GM23338 (cell line): Measurements from ENCODE around the gene TTYH1. TPM values are rescaled to one million over a fixed set of nuclear protein-coding genes. Genes with fewer than 3 reads are reported as not detected.

Experiments used
- ATAC-seq: fragments of 200-7000 bp; cut with Tn5 transposase; 3 replicates; pipeline ENCODE4 v1.9.1; 2020
- DNase-seq: peaks from one replicate; pipeline ENCODE4 v3.0.0-alpha.2; 2015; ENCODE audit warnings: low spot score
- H2AFZ ChIP-seq: fragments of 200-600 bp; sonication (generic); 2 replicates; pipeline ENCODE4 v1.8.0; 2016; ENCODE audit warnings: antibody characterized with exemption, mild to moderate bottlenecking, moderate library complexity
- H3F3A ChIP-seq: fragments of 200-600 bp; sonication (generic); replicated peaks from 2 replicates; pipeline ENCODE4 v1.8.0; 2017; ENCODE audit warnings: antibody characterized with exemption, mixed run types, low read depth
- H3K27ac ChIP-seq: fragments of 200-600 bp; sonication (generic); 2 replicates; pipeline ENCODE4 v1.6.1; 2016; ENCODE audit warnings: low read depth
- H3K27me3 ChIP-seq: fragments of 200-600 bp; sonication (generic); 2 replicates; pipeline ENCODE4 v1.8.0; 2016; ENCODE audit warnings: mild to moderate bottlenecking, mixed run types, moderate library complexity; ENCODE audit not compliant: insufficient read depth
- H3K36me3 ChIP-seq: fragments of 200-600 bp; sonication (generic); 2 replicates; pipeline ENCODE4 v1.8.0; 2016; ENCODE audit warnings: mild to moderate bottlenecking; ENCODE audit not compliant: insufficient read depth
- H3K4me1 ChIP-seq: fragments of 200-600 bp; sonication (generic); 2 replicates; pipeline ENCODE4 v1.8.0; 2016; ENCODE audit warnings: mild to moderate bottlenecking, moderate library complexity; ENCODE audit not compliant: insufficient read depth
- H3K4me2 ChIP-seq: fragments of 200-600 bp; sonication (generic); 2 replicates; pipeline ENCODE4 v1.7.1; 2017; ENCODE audit warnings: mixed run types
- H3K4me3 ChIP-seq: fragments of 200-600 bp; sonication (generic); 2 replicates; pipeline ENCODE4 v1.6.1; 2016; ENCODE audit warnings: mixed run types
- H3K79me2 ChIP-seq: fragments of 200-600 bp; sonication (generic); replicated peaks from 2 replicates; pipeline ENCODE4 v1.8.0; 2017; ENCODE audit warnings: mild to moderate bottlenecking; ENCODE audit not compliant: insufficient read depth
- H3K9me2 ChIP-seq: fragments of 200-600 bp; sonication (generic); 2 replicates; pipeline ENCODE4 v1.8.0; 2017; ENCODE audit not compliant: insufficient read depth
- H4K20me1 ChIP-seq: fragments of 200-600 bp; sonication (generic); replicated peaks from 2 replicates; pipeline ENCODE4 v1.8.0; 2017; ENCODE audit warnings: mild to moderate bottlenecking; ENCODE audit not compliant: insufficient read depth
- H3K27ac Mint-ChIP-seq: 2 replicates; pipeline ENCODE4 v1.8.0; 2020; ENCODE audit warnings: inconsistent platforms, mild to moderate bottlenecking, moderate library complexity, mixed read lengths
- H3K27me3 Mint-ChIP-seq: 3 replicates; pipeline ENCODE4 v1.8.0; 2022; ENCODE audit warnings: low read depth, mild to moderate bottlenecking, moderate library complexity, mixed read lengths, inconsistent platforms; ENCODE audit not compliant: insufficient read depth, poor library complexity
- H3K36me3 Mint-ChIP-seq: 3 replicates; pipeline ENCODE4 v1.8.0; 2021; ENCODE audit warnings: low read depth, mild to moderate bottlenecking, inconsistent platforms, moderate library complexity, mixed read lengths
- H3K4me1 Mint-ChIP-seq: 3 replicates; pipeline ENCODE4 v1.8.0; 2020; ENCODE audit warnings: mild to moderate bottlenecking, inconsistent platforms, mixed read lengths
- H3K4me3 Mint-ChIP-seq: 3 replicates; pipeline ENCODE4 v1.8.0; 2021; ENCODE audit warnings: moderate library complexity, mild to moderate bottlenecking, inconsistent platforms, mixed read lengths
- H3K9me3 Mint-ChIP-seq: 3 replicates; pipeline ENCODE4 v1.8.0; 2020; ENCODE audit warnings: moderate library complexity, mild to moderate bottlenecking, inconsistent platforms, mixed read lengths
- CREB1 ChIP-seq: fragments of 250-450 bp; sonication (Bioruptor Pico); IDR thresholded peaks from 2 replicates; pipeline ENCODE4 v1.5.0; 2020; ENCODE audit warnings: low read depth, mild to moderate bottlenecking, moderate library complexity
- EZH2 ChIP-seq: fragments of 200-600 bp; sonication (generic); IDR thresholded peaks from one replicate; pipeline ENCODE4 v1.8.0; 2017; ENCODE audit warnings: antibody characterized with exemption, mild to moderate bottlenecking, low read depth; ENCODE audit not compliant: unreplicated experiment
- EZH2phosphoT487 ChIP-seq: fragments of 200-600 bp; sonication (generic); IDR thresholded peaks from one replicate; pipeline ENCODE4 v1.8.1; 2018; ENCODE audit warnings: antibody characterized with exemption; ENCODE audit not compliant: unreplicated experiment
- NANOG ChIP-seq: IDR thresholded peaks from 2 replicates; pipeline ENCODE4 v1.6.1; 2016; ENCODE audit warnings: antibody characterized with exemption, borderline replicate concordance
- POLR2AphosphoS5 ChIP-seq: IDR thresholded peaks from 2 replicates; pipeline ENCODE4 v1.6.1; 2016; ENCODE audit warnings: antibody characterized with exemption, low read depth
- STAT1 ChIP-seq: IDR thresholded peaks from one replicate; pipeline ENCODE4 v1.6.1; 2016; ENCODE audit warnings: antibody characterized with exemption; ENCODE audit not compliant: unreplicated experiment
- ZNF114 ChIP-seq: fragments of 250-450 bp; sonication (Bioruptor Pico); IDR thresholded peaks from 2 replicates; pipeline ENCODE4 v1.5.0; 2020; ENCODE audit warnings: mild to moderate bottlenecking, moderate library complexity
- ZNF331 ChIP-seq: fragments of 250-450 bp; sonication (Bioruptor Pico); IDR thresholded peaks from 2 replicates; pipeline ENCODE4 v1.5.0; 2020; ENCODE audit warnings: low read depth, mild to moderate bottlenecking, moderate library complexity
- ZNF462 ChIP-seq: fragments of 250-450 bp; sonication (Bioruptor Pico); IDR thresholded peaks from 2 replicates; pipeline ENCODE4 v1.5.0; 2020; ENCODE audit warnings: mild to moderate bottlenecking, moderate library complexity
- polyA plus RNA-seq: library from polyadenylated mRNA; unstranded; fragments of >200 nt; fragmentation: Nextera tagmentation; extraction: Ambion mirVana; gene quantifications from 2 replicates; pipeline ENCODE4 v1.2.1, GENCODE V29; 2016
- total RNA-seq: library from RNA; depleted of rRNA; stranded (reverse); fragments of >200 nt; shearing (Covaris generic); gene quantifications from 2 replicates; pipeline ENCODE4 v1.2.3, GENCODE V29; 2014

The TTYH1 gene
- total and polyA plus RNA-seq, 2 experiments from 2014 or later: 18.2 to 40.8 TPM

- TF ChIP-seq ZNF462 (CRISPR knock-in tag): no peak
Observed at GRCh38 chr19:54376610-54377285, 38.5 kb upstream of the TTYH1 start (continued).

- H3K27me3 ChIP-seq: no peaks in the 10 kb centered on the region
- Mint-ChIP-seq H3K9me3 (peaks cover 17% of the 10 kb centered on the region), H3K27ac (no peak overlapping the region), H3K4me1 (no peaks in the 10 kb centered on the region), H3K27me3 (peaks cover 4% of the 10 kb centered on the region), H3K36me3 (no peaks in the 10 kb centered on the region; the same call in 2 of the 3 replicates), H3K4me3 (no peak overlapping the region)
- no peaks in the 10 kb centered on the region for H3K79me2 ChIP-seq
- ATAC-seq (no peak), DNase-seq (no peak)
- no peak overlapping the region for H3K4me3 ChIP-seq
- H3K4me2 ChIP-seq: no peak overlapping the region
- no peaks in the 10 kb centered on the region for H3F3A ChIP-seq
- no peaks in the 10 kb centered on the region for H4K20me1 ChIP-seq
- H3K9me2 ChIP-seq: no peaks in the 10 kb centered on the region
- no peak overlapping the region for H3K27ac ChIP-seq
- H2AFZ ChIP-seq: no peak overlapping the region
- no peaks in the 10 kb centered on the region for H3K4me1 ChIP-seq
- no peaks in the 10 kb centered on the region for H3K36me3 ChIP-seq
- TF ChIP-seq EZH2 (no peak), ZNF331 (CRISPR knock-in tag) (no peak), STAT1 (no peak), CREB1 (CRISPR knock-in tag) (no peak), NANOG (no peak), EZH2phosphoT487 (no peak), ZNF114 (CRISPR knock-in tag) (no peak), POLR2AphosphoS5 (no peak), ZNF462 (CRISPR knock-in tag) (no peak)
Observed at GRCh38 chr19:54379187-54379678, 36.0 kb upstream of the TTYH1 start.
